HTR-8/SVneo (cell line): ENCODE results near the gene MIDN.

Experiments
- DNase-seq: peaks from one replicate; pipeline ENCODE4 v3.0.0; 2011; ENCODE audit warnings: low spot score, mixed read lengths; ENCODE audit not compliant: insufficient read length
- FAIRE-seq: peaks from 2 replicates; lab custom pipeline; 2011; peaks lifted over from hg19 to GRCh38; lab: Jason Lieb, UNC

Gene MIDN

GRCh38 chr19:1268226-1269064, 20.1 kb downstream of the MIDN start:
- DNase-seq (no peak), FAIRE-seq (no peak)

DNA sequence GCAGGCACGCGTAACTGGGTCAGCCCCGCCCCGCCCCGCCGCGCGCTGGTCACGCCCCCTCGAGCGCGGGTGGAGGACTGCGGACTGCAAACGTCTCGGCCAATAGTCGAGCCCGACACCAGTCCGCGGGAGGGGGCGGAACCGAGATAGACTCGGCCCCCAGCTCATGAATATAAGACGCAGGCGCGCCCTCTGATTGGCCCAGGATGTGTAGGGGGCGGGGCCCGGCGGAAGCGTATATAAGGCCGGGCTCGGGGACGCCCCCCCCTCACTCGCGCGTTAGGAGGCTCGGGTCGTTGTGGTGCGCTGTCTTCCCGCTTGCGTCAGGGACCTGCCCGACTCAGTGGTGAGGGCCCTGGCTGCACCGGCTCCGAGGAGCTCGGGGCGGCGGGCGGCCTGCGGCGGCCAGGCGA, 20.7 kb downstream of the MIDN start, which contains the start of gene CIRBP:
CIRBP (plus strand) TSS at position 268 of the 413 bp plus-strand sequence. CDS start 1,602 bp downstream, outside the sequence.
- FAIRE-seq (peak; percentile 84), DNase-seq (peak; percentile 94)

DNA sequence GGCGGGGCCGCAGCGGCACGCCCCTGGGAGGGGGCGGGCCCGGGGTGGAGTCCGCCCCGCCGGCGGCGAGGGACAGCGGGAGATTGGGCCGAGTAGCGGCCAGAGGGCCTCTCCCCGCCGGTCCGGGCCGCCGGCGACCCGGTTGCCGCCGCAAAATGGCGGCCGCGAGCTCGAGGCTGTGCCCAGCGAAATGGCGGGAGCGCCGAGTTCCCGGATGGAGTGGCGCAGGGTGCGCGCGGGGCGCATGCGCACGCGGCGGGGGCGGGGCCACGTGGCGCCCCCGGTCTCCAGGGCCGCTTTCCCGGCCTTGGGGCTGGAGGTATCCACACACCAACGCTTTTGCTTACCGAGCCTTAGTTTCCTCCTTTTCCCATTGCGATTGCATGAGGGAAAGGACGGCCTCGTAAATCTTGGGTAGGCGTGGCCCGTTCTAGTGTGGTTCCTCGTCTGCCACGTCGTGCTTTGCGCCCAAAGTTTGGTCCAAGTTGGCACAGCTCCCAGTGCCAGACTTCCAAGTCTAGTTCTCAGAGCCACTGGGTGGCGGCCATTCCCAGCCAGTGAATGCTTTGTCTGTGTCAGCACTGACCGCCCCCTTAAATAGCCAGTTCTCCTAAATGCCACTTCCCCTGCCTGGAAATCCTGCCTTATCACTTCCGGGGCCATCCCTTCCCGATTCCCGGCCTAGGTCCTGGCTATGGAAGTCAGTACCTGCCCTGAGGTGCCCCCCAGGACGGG, 21.3 kb downstream of the MIDN start:
- DNase-seq (peak; percentile 76), FAIRE-seq (peak; percentile 9)

DNA sequence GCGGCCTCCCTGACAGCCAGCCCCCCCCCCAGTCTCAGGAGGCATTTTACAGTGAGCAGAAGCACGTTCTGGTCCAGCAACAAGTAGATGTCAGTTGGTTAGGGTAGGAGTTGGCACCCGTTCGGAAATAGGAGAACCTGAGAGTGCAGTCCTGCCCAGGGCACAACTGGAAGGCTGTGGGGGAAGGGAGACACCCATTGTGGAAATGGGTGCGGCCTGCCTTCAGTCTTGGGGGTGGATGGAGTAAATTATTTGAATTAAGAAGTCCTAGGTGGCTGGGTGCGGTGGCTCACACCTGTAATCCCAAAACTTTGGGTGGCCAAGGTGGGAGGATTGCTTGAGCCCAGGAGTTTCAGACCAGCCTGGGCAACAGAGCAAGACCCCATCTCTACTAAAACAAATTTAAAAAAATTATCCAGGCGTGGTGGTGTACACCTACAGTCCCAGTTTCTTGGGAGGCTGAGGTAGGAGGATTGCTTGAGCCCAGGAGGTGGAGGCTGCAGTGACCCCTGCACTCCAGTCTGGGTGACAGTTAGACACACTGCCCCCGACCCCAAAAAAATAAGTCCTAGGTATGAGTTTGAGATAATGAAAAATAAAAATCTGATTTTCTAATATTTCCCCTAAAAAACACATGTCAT, 21.9 kb downstream of the MIDN start:
- DNase-seq = no peak
- no peak for FAIRE-seq

GRCh38 chr19:1270854-1271527, 22.6 kb downstream of the MIDN start:
- no peak for FAIRE-seq

DNA sequence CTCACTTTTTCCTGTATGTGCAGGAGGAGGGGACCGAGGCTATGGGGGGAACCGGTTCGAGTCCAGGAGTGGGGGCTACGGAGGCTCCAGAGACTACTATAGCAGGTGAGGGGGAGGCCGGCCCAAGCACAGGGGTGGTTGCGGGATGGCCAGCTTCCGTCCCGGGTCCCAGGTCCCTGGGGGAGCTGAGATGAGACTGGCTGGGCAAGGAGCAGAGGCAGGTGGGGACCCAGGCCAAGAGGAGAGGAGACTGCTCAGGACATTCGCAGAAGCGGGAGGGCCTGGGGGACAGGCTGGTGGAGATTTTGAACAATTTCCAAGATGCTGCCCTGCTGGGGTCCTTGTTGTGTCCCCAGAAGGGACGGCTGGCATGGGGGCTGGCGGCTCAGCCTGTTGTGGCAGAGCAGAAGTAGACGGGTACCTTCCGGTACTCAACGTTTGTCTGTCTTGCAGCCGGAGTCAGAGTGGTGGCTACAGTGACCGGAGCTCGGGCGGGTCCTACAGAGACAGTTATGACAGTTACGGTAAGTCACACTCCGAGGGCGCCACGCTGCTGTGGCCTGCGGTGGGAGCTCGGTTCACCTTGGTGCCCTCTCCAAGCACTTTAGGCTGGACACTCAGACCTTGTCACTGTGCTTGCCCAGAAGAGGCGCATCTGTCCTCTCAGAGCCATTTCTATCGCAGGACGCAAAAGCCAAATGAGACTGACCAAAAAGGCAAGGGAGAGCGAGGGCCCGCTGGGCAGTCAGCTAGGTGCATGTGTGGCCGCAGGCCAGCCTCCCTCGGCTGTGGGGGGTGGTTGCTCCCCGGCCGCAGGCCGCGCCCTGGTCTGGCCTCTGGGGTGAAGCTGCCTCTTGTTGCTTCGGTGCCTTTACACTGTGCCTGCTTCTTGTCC, 23.4 kb downstream of the MIDN start:
- FAIRE-seq = no peak
- no peak for DNase-seq

More at GRCh38 chr19:1270854-1271527, 22.6 kb downstream of the MIDN start:
- DNase-seq = no peak

- FAIRE-seq (no peak), DNase-seq (no peak)
Measured at GRCh38 chr19:1272423-1273262, 24.3 kb downstream of the MIDN start.

DNA sequence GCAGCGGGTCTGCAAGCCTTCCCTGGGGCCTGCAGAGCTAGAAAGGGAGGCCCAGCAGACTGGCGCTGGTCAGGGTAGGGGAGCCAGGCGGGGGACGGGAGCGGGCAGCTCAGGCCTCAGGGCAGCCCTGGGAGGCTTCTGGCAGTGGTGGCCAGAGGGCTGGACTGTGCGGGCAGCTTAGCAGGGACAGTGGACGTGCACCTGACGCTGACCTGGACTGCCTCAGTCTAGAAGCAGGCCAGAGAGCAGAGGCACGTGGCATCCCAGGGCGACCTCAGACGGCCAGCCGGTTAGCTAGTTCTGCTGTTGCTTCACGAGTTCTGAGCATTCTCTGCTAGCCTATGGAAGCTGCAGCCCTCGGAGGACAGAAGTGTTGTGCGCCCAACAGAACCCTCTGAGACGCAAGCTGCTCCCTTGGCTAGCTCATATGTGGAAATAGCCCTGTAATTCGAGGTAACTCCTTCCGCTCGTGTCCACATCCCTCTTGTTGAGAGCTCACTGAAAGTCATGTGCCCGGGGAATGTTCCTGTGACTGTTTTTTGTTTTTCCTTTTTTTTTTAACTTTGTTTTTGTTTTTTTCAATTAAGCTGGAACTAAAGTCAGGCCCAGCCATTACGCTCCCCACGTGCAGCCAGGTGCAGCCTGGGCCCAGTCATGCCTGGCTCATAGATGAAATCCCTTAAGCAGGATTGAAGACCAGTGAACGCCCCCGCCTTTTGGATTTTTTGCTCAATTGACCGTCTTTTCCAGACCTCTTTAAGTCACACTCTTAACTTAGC, 25.1 kb downstream of the MIDN start:
- DNase-seq = no peak
- FAIRE-seq = no peak

GRCh38 chr19:1274081-1274851, 25.9 kb downstream of the MIDN start:
- no peak for FAIRE-seq
- no peak for DNase-seq

- no peak for DNase-seq
- no peak for FAIRE-seq
Measured at GRCh38 chr19:1274852-1275259, 26.5 kb downstream of the MIDN start.

- peak; percentile 89 for DNase-seq
- peak; percentile 92 for FAIRE-seq
Measured at GRCh38 chr19:1275260-1275975, 27.0 kb downstream of the MIDN start, which contains the start of gene FAM174C. Gene FAM174C (plus strand): TSS chr19:1275530. CDS start chr19:1275550, 20 bp downstream.

GRCh38 chr19:1275976-1276627, 27.7 kb downstream of the MIDN start:
- FAIRE-seq = no peak
- DNase-seq = no peak

GRCh38 chr19:1276628-1277022, 28.2 kb downstream of the MIDN start:
- no peak for FAIRE-seq

GRCh38 chr19:1277061-1277460, 28.7 kb downstream of the MIDN start:
- no peak for FAIRE-seq

More at GRCh38 chr19:1276628-1277022, 28.2 kb downstream of the MIDN start:
- DNase-seq = no peak

DNA sequence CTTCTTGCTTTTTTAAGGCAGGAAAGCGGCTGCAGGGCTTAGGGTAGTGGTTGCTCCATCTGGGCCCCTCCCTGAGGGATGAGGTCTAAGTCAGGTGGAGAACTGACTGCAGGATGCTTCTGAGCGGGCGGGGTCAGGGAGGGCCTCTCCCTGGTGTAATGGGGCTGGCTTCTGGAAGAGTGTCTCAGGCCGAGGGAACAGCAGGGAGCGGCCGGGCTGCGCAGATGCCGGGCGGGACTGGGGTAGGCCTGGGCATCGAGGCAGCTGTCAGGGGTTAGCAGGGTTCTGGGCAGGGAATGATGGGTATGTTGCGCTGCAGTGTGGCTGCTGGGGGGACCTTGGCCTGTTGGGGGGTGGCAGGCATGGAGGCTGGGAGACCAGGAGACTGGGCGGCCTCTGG, 29.7 kb downstream of the MIDN start:
- no peak for FAIRE-seq
- no peak for DNase-seq

More at GRCh38 chr19:1277061-1277460, 28.7 kb downstream of the MIDN start:
- no peak for DNase-seq
